Activated T-helper 9 cell treated with anti-CD3 and anti-CD28 coated beads, Interleukin-2, amount 50 U/mL, for 16 hours (primary cell): ENCODE data around the gene EPHA4.

Experiments used
- DNase-seq: peaks from one replicate; pipeline ENCODE4 v3.0.0-alpha.2; 2020; ENCODE audit warnings: low read depth

Gene EPHA4

DNA sequence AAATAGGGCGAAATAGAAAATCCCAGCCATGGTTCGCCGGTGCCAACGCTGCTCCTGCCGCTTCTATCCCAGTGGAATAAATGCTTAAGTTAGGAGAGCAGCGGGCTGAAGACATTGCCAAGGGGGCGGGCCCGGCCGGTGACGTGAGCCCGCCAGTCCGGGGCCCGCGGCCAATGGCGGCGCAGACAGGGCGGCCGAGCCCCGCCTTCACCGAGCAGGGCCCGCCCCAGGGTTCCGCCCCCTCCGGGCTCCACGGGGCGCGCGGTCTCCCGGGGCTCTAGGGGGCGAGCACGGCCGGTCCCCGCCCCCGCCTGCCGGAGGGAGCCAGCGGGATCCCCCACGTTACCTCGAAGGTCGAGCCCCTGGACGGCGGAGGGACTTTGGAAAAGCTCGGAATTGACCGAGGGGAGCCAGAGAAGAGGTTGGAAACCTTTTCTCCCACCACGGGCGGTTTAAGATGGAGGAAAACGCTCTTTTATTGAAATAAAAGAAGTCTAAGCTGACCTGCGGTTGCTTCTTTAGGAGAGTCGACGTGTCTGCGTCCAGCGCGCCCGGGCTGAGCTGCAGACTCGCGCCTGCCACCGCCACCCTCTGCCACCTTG, at the start of gene EPHA4:
EPHA4 (minus strand) TSS at position 86 of the 602 bp plus-strand sequence; CDS start at position 30, 56 bp downstream.
- peak; percentile 83 for DNase-seq

DNA sequence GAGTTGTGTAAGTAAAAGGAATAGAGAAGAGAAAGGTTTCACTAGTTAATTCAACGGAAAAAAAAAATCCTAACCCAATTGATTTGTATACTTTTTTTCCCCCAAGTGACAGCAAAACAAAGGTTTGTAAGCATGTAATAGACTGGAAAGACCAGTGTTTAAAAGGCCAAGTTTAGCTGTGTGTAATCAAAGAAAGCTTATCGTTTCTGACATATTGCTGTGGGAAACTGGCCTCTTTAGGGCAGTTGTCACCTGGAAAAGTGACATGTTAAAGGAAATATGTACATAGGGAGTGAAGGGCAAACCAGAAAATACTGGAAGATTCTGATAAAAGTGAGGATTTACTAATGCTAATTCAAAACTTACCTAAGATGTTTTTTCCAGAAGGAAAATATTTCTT, 45.9 kb upstream of the EPHA4 start:
- DNase-seq = no peak

DNA sequence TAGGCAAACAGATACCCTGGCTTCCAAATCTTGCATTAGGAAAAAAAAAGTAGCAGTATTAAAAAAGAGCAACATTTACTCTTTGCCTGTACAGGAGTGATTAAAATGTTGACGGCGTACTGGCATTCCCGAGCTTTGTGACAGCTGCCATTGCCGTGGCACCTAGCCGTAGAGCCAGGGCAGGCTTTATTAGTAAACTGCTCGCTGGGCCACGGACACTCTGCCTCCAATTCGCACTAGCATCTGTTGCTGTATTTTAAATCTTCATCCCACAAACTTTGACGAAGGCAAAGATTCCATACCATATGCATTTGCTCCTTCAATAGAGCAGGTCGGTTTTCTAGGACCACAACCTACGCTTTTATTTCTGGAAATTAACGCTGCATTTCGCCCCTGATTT, 44.5 kb upstream of the EPHA4 start:
- no peak for DNase-seq

DNA sequence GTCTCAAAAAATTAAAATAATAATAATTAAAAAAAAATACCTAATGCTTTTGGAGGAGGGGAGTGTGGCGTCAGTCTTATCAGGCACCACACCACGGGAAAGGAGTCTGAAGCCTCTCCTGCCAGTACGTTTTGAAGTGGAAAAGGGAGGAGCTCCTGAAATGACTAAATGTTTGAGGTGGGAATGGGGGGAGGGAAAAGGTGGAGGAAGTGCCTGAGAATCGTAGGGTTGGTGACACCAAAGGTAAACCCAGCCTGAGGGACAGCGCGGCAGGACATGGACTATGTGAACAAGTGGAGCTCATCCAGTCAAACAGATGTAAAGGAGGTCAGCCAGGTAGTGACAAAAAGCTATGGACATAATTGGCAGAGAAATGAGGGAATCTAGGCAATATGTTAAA, 42.2 kb upstream of the EPHA4 start:
- no peak for DNase-seq

DNA sequence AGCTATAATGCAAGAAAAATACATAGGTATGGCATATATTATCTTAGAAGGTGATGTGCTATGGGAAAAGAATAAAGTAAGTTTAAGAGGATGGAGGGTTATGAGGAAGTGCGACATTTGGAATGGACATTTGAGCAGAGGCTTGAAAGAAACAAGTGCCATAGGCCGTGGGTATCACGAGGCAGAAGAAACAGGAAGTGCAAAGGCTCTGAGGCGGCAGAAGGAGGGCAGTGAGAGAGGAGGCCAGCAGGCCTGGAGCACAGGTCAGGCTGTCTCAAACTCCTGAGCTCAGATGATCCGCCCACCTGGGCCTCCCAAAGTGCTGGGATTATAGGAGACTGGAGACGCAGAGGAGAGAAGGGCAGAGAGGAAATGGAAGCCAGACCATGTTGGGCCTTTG, 40.7 kb upstream of the EPHA4 start:
- DNase-seq = no peak

DNA sequence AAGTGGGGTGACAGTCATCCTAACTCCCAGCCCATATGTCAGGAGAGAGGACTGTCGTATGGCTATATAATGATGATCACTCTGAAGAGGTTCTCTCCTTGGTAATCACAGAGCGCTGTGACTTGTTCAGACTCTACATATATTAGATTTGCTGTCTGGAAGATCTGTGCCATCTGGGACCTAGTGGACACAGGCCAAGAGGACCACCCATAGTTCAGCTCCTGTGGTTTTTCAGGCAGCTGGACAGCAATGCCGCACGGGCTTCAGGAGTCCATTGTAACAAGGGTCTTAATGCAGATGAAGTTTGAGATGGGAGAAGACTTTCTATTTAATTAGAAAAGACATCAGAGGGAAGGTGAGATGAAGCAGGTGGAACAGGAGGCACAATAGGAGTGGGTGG, 40.1 kb upstream of the EPHA4 start:
- DNase-seq = no peak

DNA sequence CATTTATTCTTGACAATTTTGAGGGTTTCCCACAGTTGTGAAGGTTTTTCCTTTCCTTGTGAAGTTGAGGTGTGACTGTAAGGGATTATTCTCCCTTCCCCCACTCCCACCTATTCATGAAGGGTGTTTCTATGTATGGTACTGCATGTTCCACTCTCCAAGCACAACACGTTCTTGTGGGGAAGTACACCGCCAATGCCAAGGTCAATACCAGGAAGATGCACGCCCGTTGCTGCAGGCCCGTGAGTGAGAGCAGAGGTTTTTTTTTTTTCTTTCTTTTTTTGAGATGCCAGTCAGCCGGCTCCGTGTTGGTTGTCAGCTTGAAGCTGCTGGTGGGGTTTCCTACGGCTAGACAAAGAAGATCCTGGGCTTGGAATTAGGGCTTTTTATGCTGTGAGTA, 38.6 kb upstream of the EPHA4 start:
- DNase-seq = no peak

DNA sequence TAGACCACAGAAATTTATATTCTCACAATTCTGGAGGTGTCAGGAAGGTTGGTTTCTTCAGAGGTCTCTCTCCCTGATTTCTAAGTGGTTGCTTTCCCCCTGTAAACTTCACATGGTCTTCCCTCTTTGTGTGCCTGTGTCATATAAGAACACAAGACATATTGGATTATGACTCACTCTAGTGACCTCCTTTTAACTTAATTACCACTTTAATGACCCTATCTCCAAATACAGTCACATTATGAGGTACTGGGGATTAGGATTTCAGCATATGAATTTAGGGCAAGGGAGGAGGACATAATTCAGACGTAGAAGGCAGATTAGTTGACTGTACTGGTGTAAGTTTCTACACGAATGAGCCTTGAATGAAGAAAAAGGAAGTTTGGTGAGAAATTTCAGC, 38.2 kb upstream of the EPHA4 start:
- DNase-seq = no peak

DNA sequence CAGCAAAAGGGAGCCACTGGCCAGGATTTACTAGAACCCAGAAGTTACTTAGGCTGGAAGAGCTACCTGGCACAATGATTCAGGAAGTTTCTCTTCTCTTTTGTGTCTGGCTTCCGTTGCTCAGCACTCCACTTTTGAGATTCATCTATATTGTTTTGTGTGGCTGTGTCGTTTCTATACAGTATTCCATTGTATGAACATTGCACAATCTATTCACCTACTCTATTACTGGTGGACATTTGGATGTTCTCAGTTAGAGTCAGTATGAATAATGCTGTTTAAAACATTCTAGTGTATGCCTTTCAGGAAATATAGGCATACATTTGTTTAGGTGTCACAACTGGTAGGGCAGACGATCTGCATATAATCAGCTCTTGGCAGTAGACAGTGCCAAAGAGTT, 36.3 kb upstream of the EPHA4 start:
- DNase-seq = no peak

DNA sequence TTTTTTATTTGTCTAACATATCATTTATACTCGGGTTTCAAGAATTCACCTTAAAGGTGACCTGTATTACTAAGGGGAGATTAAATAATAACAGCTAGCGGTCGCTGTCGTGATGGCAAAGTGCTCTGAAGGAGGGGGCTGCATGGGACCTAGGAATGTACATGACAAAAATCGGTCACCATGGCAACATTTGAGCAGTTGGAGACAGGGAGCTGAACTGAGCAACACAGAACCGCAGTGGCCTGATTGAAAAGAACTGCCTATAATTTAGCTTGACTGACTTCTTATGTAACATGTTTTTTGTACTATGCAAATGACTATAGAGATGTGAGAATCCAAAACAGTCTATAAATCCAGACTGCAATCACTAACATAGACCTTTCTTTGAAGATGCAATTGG, 34.3 kb upstream of the EPHA4 start:
- no peak for DNase-seq

DNA sequence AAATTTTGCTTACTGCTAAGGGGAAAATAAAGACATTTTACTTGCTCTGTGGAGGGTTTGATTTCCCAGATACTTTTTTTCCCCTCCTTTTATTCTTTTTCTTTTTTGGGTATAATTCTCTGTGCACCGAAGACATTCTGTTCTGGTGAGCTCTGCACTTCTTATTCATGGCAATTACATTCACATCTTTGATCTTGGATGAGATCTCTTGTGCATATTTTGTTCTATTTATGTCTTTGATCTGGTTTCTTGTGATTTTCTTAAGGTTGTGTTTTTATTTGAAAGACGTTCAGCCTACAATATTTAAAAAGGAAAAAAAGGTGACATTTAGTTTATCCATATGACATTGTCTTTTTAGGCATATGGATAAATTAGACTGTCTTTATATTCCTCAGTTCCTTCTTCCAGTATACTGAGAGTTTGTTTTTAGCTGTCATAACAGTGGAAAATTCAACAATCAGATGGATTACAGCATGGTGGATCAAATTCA, 33.7 kb upstream of the EPHA4 start:
- no peak for DNase-seq

DNA sequence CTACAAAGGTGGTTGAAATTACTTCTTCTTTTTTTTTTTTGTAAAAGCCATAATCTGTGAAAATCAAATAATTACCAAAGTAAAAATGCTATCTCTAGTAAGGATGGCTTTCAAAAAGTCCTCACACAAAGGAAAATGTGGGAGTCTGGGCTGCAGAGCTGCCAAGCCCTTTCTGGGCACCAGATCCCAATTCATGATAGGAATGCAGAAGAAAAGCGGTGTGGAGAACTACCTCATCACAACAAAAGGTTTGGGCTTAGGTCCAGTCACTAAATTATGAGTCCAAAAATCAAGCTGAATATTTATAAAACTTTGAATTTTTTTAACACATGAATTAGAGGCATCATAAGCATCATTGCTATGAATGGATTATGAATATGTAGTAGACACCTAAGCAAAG, 30.8 kb upstream of the EPHA4 start:
- no peak for DNase-seq

DNA sequence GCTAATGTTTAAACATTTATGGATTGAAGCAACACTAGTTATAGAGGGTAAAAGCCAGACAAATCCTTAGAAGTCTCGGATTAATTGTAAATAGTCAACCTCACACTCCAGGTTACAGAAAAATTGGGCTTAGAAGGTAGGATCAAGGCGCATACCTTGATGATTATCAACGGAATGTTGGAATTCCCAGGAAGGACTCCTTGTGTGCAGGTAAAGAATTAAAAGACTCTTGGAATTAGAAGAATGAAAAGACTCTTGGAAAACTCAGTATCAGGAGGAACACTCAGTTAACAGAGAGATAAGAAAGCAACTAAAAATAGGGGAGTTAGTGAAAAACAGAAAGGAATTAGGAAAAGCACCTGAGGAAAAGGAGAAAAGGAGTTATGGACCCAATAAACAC, 29.3 kb upstream of the EPHA4 start:
- DNase-seq = no peak

DNA sequence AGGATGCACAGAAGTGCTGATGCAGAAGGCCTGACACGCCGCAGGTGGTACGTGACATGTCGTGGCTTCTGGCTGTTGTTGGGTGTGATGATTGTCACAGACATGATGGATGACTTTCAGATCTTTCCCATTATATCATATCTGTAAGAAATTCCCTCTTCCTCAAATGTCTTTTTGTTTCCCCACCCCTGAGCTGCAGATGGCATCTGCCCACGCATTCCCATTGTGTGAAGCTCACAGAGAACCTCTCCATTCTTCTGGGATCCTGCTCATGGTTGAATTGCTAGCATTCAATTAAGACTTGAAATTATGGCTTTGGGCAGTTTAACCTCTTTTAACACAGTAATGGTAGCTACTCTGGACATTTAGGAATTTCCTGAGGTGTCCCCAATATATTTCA, 28.3 kb upstream of the EPHA4 start:
- no peak for DNase-seq

DNA sequence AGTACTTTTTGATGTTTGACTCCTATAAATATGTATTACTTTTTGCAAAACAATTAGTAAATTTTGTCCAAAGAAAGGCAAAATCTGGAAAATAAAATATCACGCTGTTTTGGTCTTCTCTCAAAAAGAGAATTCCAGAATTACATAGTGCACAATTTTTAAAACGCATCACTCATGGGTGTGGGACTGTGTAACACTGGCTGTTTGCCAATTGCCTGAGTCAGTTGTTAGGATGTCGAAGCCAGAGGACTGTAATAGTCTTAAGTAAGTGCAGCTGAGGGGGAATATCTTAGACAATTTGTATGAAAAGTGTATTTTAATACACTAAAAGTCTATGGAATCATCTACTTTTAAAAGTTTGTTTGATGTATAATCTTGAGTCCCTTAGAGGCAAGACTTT, 24.1 kb upstream of the EPHA4 start:
- no peak for DNase-seq

DNA sequence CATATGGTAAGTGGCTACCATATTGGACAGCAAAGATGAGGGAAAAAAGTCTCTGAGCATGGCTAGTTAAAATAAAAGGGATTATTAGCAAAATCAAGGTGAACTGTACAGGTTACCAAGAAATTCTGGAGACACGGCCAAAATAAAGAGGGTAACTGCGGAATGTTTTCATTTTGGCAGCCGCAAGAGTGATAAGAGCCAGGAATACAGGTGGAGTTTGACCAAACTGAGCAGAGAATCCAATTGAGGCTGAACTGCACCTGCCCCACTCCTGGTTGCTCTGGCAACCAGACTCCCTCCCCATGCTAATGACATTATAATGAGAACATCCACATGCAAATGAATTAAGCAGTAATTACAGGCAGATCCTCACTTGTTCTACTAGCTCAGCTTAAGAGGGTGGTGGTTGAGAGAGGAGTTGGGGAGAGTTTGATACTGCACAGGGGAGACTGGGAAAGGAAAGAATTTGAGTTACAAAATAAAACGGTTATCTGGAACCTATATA, 18.8 kb upstream of the EPHA4 start:
- no peak for DNase-seq

DNA sequence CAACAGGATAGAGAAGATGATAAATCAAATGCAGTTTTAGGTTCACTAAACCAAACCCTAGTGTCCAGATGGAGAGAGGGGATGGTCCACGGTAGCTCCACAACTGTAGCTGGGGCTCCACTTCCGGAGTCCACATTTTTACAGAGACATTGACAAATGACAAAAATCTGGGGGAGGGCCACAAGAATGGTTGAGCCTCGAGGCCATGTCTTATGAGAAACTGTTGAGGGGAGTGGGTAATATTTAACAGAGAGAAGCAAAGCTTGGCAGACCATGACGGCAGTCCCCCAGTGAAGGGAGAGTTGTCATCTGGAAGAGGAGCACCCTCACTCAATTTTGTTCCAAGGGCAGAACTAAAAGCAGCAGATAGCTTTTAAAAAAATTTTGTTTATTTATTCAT, 17.6 kb upstream of the EPHA4 start:
- DNase-seq = no peak

DNA sequence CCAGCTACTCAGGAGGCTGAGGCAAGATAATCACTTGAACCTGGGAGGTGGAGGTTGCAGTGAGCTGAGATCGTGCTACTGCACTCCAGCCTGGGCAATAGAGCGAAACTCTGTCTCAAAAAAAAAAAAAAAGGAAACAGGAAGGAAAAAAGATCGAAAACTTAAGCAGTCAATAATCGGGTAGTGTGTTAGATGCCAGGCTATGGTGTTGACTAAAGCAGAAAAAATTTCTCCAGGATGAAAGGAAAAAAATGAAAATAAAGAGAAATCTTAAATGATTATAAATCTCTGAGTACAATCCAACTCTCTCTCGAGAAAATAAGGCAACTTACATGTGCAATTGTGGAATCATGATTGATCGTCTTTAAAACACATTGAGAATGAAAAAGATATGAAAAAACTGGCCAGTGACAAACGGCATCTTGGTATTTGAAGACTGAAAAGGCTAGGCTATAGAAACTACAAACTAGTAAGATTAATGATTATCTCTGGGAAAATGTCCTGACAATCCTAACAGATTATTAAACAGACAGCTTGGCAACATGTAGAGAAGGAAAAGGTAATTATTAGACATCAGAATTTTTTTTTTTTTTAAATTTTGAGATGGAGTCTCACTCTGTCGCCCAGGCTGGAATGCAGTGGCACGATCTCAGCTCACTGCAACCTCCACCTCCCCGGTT, 16.3 kb upstream of the EPHA4 start:
- DNase-seq = no peak

DNA sequence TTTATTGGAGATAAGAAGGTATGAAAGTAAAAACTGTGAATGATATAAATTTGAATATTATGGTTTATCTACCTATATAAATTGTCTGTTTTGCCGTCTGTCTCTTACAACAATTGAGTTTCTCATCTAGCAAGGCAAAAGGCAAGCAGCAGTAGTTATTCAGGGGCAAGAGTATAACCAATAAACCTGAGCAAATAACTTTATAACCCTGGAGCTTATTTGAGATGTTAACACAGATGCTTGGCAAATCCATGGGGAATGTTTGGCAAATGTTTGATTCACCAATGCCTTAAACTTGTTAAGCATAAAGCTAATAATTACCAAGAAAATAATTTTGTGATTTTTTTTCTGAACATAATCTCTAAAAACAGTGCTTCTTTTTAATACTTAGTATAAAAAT, 9.9 kb upstream of the EPHA4 start:
- no peak for DNase-seq

DNA sequence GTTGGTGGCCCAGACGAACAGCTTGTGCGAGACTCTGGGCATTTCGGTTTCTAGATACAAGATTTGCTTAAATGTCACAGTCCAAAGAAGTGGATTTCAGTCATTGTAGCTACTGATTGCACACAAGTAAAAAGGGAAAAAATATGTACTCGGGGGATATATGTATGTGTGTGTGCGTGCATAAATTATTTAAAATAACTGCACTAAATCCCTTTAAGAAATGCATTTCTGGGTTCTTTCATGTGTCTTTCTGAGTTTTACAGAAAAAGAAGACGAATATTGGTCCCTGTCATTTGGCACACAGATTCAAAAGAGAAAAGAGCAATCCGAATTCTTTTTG, 2.1 kb upstream of the EPHA4 start:
- no peak for DNase-seq

DNA sequence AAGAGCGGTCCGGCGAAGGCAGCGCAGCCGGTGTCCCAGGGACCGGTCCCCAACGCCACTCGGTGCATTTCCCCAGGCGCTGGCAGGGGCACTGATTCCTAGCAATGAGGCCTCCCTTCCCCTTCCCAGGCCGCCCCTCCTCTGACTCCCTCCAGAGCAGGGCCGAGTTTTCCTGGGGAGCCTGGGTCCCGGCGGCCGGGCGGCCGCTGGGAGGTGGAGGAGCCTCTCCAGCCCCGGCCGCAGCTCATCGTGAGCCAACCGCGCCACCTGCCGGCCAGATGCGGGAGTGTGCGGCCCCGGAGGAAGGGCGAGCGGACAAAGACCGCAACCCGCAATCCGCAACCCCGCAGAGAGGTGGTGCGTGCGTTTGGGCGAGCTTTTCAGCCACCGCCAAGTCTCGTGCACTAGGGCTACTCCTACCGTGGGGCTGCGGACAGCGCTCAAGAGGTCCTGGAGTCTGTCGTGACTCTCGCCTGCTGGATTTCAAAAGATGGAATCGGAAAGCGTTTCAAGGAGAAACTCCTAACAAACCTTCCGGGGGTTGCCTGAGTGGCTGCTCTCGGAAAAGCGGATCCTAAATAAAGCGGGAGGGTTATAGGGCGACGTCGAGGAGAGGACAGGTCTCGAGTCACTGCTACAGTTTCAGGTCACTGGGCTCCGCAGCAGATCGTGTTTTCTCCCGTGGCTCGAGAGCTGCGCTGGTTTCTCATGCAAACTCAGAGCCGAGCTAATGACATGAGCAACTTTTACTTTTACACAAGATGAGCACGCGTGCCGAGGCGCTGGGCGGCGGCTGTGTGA, 1.5 kb upstream of the EPHA4 start:
- DNase-seq = peak; percentile 75

DNA sequence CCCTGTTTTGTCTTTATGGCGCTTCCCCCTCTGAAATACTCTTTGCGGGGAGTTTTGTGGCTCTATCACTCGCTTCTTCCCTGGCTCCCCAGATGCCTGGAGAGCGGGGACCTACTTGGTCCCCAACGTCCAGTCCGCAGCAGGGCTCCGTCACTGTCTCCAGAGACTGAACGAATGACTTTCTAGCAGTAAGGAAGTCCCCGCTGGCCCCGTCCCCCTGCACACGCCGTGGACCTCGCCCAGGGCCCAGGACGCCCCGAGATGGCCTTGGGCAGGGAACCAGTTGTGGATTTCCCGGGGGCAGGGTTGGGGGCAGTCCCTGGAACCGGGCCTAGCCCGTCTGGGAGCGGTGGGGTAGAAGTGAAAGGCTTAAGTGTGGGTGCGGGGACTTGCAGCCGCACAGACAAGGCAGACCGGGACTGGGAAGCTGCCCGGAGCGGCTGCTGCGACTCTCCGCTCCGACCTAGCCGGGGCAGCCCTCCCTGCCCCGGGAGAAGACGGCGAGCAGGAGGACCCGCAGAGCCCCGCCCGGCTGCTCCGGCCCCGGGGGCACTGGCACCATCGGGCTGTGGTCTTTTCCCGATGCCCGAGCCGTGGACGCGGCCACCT, 821 bp upstream of the EPHA4 start:
- DNase-seq = peak; percentile 11
